ENCODE measurements around the gene GPC1. TPM values are rescaled to one million over a fixed set of nuclear protein-coding genes. Genes with fewer than 3 reads are reported as not detected.

GPC1 gene
- total RNA-seq, 4 donors from 2014 or later, result 0.88 to 62.2 (median 43.4) TPM

DNA sequence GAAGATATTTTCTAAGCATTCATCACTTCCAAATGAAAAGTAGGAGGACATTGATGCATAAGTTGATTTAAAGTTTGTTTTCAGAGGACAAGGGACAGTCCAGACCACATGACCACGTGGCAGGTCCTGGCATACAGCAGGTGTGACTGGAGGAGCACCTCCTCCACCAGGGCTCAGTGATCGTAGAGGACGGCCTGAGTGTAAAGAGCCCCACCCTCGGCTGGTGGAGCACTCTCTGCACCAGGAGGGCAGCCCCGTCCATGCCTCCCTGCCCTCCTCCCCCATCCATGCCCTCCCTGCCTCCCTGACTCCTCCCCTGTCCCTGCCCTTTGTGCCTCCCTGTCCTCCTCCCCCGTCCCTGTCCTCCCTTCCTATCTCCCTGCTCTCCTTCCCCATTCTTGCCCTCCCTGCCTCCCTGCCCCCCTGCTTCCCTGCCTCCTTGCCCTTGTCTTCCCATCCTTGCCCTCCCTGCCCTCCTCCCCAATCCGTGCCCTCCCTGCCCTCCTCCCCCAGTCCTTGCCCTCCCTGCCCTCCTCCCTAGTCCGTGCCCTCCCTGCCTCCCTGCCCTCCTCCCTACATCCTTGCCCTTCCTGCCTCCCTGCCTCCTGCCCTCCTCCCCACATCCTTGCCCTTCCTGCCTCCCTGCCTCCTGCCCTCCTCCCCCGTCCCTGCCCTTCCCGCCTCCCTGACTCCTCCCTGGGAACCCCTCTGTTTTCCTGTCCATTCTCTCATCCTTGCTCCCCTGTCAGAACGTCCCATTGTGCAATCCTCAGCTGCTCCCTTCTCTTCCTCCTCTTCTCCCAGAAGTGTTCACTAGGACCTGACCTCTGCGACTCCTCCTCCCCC, 74.4 kb downstream of the GPC1 start:
- no peak for DNase-seq
- Histone ChIP-seq H3K4me1 (no peaks in the 10 kb centered on the region), H3K4me3 (no peak overlapping the region), H3K36me3 (no peaks in the 10 kb centered on the region), H3K27me3 (no peaks in the 10 kb centered on the region), H3K9me3 (no peaks in the 10 kb centered on the region), H3K27ac (no peak overlapping the region)
- intact Hi-C loops (cut with DNase I; ENCODE audit: low total_unique reads), result no loop called here
- TF ChIP-seq, protein P1, sequence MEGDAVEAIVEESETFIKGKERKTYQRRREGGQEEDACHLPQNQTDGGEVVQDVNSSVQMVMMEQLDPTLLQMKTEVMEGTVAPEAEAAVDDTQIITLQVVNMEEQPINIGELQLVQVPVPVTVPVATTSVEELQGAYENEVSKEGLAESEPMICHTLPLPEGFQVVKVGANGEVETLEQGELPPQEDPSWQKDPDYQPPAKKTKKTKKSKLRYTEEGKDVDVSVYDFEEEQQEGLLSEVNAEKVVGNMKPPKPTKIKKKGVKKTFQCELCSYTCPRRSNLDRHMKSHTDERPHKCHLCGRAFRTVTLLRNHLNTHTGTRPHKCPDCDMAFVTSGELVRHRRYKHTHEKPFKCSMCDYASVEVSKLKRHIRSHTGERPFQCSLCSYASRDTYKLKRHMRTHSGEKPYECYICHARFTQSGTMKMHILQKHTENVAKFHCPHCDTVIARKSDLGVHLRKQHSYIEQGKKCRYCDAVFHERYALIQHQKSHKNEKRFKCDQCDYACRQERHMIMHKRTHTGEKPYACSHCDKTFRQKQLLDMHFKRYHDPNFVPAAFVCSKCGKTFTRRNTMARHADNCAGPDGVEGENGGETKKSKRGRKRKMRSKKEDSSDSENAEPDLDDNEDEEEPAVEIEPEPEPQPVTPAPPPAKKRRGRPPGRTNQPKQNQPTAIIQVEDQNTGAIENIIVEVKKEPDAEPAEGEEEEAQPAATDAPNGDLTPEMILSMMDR (IDR thresholded peaks at IDR 0.05), result no peak
- no peak for TF ChIP-seq POLR2A (IDR thresholded peaks at IDR 0.05)

DNA sequence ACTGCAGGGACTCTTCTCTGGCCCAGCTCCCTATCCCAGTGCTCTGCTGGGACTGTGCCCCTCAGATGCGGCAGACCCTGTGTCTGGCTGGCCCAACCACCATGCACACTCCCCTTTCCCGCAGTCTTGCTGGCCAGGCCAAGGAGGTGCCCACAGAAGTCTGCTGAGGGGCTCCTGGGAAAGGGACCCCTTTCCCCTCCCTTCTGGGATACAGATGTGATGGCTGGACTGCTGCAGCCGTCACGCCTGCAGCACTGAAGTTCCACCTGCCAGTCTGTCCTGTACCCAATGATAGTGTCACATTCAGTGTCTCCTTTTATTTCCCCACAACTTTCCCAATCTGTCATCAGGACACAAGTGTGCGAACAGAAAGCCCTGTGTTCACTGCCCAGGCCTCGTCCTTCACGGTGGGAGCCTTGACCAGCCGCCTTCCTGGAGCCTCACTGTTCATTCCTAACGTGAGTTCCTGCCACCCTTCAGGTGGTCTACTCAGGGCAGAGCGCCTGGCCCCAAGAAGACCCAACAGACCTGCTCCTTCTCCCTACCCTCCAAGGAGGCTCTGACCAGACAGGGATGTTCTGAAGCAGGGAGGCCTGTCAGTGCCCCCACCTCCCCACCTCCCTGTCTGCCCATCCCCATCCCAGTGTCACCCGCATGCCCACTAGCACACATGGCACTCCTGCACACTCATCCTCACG, 75.2 kb downstream of the GPC1 start:
- Histone ChIP-seq H3K9me3 (no peaks in the 10 kb centered on the region), H3K4me3 (no peak overlapping the region), H3K36me3 (no peaks in the 10 kb centered on the region), H3K4me1 (no peaks in the 10 kb centered on the region), H3K27me3 (no peaks in the 10 kb centered on the region), H3K27ac (no peak overlapping the region)
- DNase-seq, result no peak
- intact Hi-C loops (cut with DNase I; ENCODE audit: low total_unique reads), result no loop called here
- TF ChIP-seq, protein P1 (IDR thresholded peaks at IDR 0.05), result no peak
- TF ChIP-seq POLR2A (IDR thresholded peaks at IDR 0.05), result no peak

DNA sequence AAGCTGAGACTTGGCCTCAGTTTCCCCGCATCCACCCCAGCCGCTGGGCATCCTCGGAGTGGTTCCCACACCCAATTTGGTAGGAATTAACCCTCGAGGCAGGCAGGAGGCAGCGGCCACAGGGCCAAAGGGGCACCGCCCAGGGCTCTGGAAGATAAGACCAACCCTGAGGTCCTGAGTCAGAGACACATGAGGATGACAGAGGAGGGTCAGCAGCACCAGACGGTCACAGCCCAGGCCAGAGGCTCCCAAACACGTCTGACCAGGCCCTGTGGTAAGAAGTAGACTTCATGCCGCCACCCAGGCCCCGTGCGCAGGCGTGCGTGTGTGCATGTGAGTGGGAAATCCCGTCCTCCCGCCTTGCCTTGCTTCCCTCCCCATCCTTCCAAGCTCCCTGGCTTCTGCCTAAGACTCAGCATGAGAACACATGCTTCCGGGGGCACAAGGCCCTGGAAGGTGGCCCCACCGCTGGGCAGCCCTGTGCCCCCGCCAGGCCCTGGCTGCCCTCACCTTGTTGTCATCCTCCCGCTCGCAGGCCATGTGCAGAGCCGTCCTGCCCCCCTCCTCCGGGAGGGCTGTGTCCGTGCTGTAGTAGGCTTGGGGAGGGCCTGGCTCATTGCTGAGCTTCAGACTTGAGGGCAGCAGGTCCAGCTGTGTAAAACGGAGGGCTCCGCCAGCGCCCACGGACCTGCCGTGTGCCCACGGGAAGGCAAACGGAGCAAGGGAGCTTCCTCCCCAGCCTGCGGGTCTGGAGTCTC, 76.1 kb downstream of the GPC1 start:
- H3K4me3 ChIP-seq, result no peak overlapping the region
- intact Hi-C loops (cut with DNase I; ENCODE audit: low total_unique reads), result no loop called here
- no peak overlapping the region for H3K27ac ChIP-seq
- no peaks in the 10 kb centered on the region for H3K9me3 ChIP-seq
- TF ChIP-seq, protein P1 (IDR thresholded peaks at IDR 0.05), result no peak
- no peak for TF ChIP-seq POLR2A (IDR thresholded peaks at IDR 0.05)
- no peaks in the 10 kb centered on the region for H3K36me3 ChIP-seq
- no peak for DNase-seq
- no peaks in the 10 kb centered on the region for H3K27me3 ChIP-seq
- no peaks in the 10 kb centered on the region for H3K4me1 ChIP-seq

DNA sequence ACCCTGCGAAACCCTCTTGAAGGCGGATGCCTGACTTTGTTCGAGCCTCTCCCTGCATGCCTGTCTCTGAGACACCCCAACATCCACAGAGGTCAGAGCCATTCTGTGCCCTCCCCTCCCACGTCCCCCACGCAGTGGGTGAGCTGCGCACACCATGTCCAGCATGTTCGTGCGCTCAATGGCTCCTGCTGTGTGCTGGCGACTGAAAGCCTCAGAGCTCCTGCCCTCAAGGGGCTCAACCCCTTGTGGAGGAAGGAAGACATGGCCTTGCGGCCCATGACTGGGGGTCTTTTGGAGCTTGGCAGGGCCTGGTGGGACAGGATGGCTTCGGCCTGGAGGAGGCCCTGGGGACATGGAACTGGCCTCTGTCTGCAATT, 76.6 kb downstream of the GPC1 start:
- TF ChIP-seq, protein P1 (IDR thresholded peaks at IDR 0.05), result no peak
- TF ChIP-seq POLR2A (IDR thresholded peaks at IDR 0.05), result no peak
- no peak overlapping the region for H3K4me3 ChIP-seq
- no peaks in the 10 kb centered on the region for H3K27me3 ChIP-seq
- H3K36me3 ChIP-seq, result no peaks in the 10 kb centered on the region
- intact Hi-C loops (cut with DNase I; ENCODE audit: low total_unique reads), result no loop called here
- DNase-seq, result no peak
- H3K9me3 ChIP-seq, result no peaks in the 10 kb centered on the region
- no peak overlapping the region for H3K27ac ChIP-seq
- no peaks in the 10 kb centered on the region for H3K4me1 ChIP-seq

All from uterus (tissue), 4 donors.